ENCODE results near the gene PPP1R15B. TPM values are rescaled to one million over a fixed set of nuclear protein-coding genes. Genes with fewer than 3 reads are reported as not detected.

Gene PPP1R15B
- polyA plus RNA-seq, 1 experiment = 24.6 TPM

GRCh38 chr1:204443871-204444581 is 32.4 kb upstream of the PPP1R15B start:
- TF ChIP-seq CTCF (IDR thresholded peaks at IDR 0.05; ENCODE audit: insufficient read depth, low read depth, low read length) = no peak
- Histone ChIP-seq H3K27me3 (ENCODE audit: control insufficient read depth, insufficient read depth, low read length) (no peaks in the 10 kb centered on the region), H3K4me3 (ENCODE audit: low read depth, low read length) (no peak overlapping the region), H3K36me3 (ENCODE audit: control insufficient read depth, insufficient read depth, low read length) (no peaks in the 10 kb centered on the region; the same call in 1 of the 2 replicates)
- ChIA-PET POLR2A (no interaction called here), CTCF (interaction anchor here (0.9 to 11.4 kb wide), 6 partner anchors 10 to 59 kb away, joined by 3 to 194 read pairs (median 10); partner anchors contain the start of gene PIK3C2B)
- no peak for DNase-seq (ENCODE audit: low read depth)

- ChIA-PET POLR2A (no interaction called here), CTCF (interaction anchor here (1.0 to 11.4 kb wide), 5 partner anchors 9 to 60 kb away, joined by 3 to 194 read pairs (median 7); partner anchors contain the start of gene PIK3C2B)
- no peak overlapping the region for H3K4me3 ChIP-seq (ENCODE audit: low read depth, low read length)
- no peak for TF ChIP-seq CTCF (IDR thresholded peaks at IDR 0.05; ENCODE audit: insufficient read depth, low read depth, low read length)
- DNase-seq (ENCODE audit: low read depth) = no peak
- H3K36me3 ChIP-seq (ENCODE audit: control insufficient read depth, insufficient read depth, low read length) = no peaks in the 10 kb centered on the region
- no peaks in the 10 kb centered on the region for H3K27me3 ChIP-seq (ENCODE audit: control insufficient read depth, insufficient read depth, low read length)
These were observed 31.6 kb upstream of the PPP1R15B start for GRCh38 chr1:204443260-204443619.

GRCh38 chr1:204442376-204443259 is 31.0 kb upstream of the PPP1R15B start:
- POLR2A ChIA-PET = no interaction called here
- Histone ChIP-seq H3K36me3 (ENCODE audit: control insufficient read depth, insufficient read depth, low read length) (no peaks in the 10 kb centered on the region), H3K4me3 (ENCODE audit: low read depth, low read length) (no peak overlapping the region), H3K27me3 (ENCODE audit: control insufficient read depth, insufficient read depth, low read length) (no peaks in the 10 kb centered on the region)
- TF ChIP-seq CTCF (IDR thresholded peaks at IDR 0.05; ENCODE audit: insufficient read depth, low read depth, low read length) = no peak
- CTCF ChIA-PET = interaction anchor here (1.0 to 11.4 kb wide), 4 partner anchors 11 to 60 kb away, joined by 3 to 194 read pairs (median 6); no protein-coding TSS in a partner anchor
- DNase-seq (ENCODE audit: low read depth) = no peak

- Histone ChIP-seq H3K36me3 (ENCODE audit: control insufficient read depth, insufficient read depth, low read length) (no peaks in the 10 kb centered on the region), H3K27me3 (ENCODE audit: control insufficient read depth, insufficient read depth, low read length) (no peaks in the 10 kb centered on the region), H3K4me3 (ENCODE audit: low read depth, low read length) (no peak overlapping the region)
- TF ChIP-seq CTCF (IDR thresholded peaks at IDR 0.05; ENCODE audit: insufficient read depth, low read depth, low read length) = no peak
- ChIA-PET POLR2A (no interaction called here), CTCF (interaction anchor here (1.8 to 11.4 kb wide), 2 partner anchors 10 to 61 kb away, joined by 5 to 194 read pairs; no protein-coding TSS in a partner anchor)
- DNase-seq (ENCODE audit: low read depth) = no peak
These were observed 29.9 kb upstream of the PPP1R15B start for GRCh38 chr1:204441558-204441957.
